ENCODE measurements around the gene CLCF1.

CLCF1 gene

GRCh38 chr11:67419325-67420049 is 46.1 kb upstream of the CLCF1 start:
- Histone ChIP-seq H3K27ac (peak overlapping the region; percentile 93 to 95), H3K4me3 (no peak overlapping the region), H3K27me3 (no peaks in the 10 kb centered on the region), H3K4me1 (peaks cover 5 to 65% (median 54%) of the 10 kb centered on the region in 4 donors), H3K36me3 (no peaks in the 10 kb centered on the region), H3K9me3 (no peaks in the 10 kb centered on the region)
- TF ChIP-seq, protein P1, sequence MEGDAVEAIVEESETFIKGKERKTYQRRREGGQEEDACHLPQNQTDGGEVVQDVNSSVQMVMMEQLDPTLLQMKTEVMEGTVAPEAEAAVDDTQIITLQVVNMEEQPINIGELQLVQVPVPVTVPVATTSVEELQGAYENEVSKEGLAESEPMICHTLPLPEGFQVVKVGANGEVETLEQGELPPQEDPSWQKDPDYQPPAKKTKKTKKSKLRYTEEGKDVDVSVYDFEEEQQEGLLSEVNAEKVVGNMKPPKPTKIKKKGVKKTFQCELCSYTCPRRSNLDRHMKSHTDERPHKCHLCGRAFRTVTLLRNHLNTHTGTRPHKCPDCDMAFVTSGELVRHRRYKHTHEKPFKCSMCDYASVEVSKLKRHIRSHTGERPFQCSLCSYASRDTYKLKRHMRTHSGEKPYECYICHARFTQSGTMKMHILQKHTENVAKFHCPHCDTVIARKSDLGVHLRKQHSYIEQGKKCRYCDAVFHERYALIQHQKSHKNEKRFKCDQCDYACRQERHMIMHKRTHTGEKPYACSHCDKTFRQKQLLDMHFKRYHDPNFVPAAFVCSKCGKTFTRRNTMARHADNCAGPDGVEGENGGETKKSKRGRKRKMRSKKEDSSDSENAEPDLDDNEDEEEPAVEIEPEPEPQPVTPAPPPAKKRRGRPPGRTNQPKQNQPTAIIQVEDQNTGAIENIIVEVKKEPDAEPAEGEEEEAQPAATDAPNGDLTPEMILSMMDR (IDR thresholded peaks at IDR 0.05), result no peak
- intact Hi-C loops (cut with DNase I; ENCODE audit: low total_unique reads), result loop anchor here (5.0 kb wide), 1 partner anchor 48 kb away; the partner anchor contains the start of gene TMEM134
- DNase-seq, result no peak

GRCh38 chr11:67418476-67419281 is 45.3 kb upstream of the CLCF1 start:
- peaks cover 5 to 65% (median 54%) of the 10 kb centered on the region in 4 donors for H3K4me1 ChIP-seq

DNA sequence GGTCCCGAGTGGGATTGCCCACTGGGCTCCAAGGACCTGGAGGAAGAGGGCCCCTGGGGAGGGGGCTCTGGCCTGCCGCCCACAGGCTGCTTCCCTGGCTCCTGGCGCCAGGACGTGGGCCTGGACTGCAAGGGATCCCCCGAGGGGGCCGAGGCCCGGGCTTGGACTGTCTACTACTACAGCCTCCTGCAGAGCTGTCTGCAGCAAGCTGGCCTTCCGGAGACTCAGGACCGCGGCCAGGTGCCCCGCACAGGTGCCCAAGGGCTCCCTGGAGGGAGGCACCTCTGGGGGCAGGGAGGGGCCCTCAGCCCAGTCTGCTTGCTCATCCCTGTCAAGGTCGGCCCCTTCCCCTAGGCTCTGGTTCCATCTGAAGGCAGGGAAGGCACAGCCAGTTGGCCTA is 44.0 kb upstream of the CLCF1 start:
- intact Hi-C loops (cut with DNase I; ENCODE audit: low total_unique reads), result no loop called here
- Histone ChIP-seq H3K36me3 (no peaks in the 10 kb centered on the region), H3K4me1 (peaks cover 5 to 65% (median 54%) of the 10 kb centered on the region in 4 donors), H3K27ac (peak overlapping the region; percentile 93 to 95), H3K9me3 (no peaks in the 10 kb centered on the region), H3K4me3 (no peak overlapping the region), H3K27me3 (peaks cover 0 to 3% of the 10 kb centered on the region in 2 donors)
- TF ChIP-seq, protein P1 (IDR thresholded peaks at IDR 0.05), result no peak
- DNase-seq, result no peak

More at GRCh38 chr11:67418476-67419281, 45.3 kb upstream of the CLCF1 start:
- Histone ChIP-seq H3K9me3 (no peaks in the 10 kb centered on the region), H3K27ac (peak overlapping the region; percentile 93 to 95), H3K4me3 (no peak overlapping the region), H3K36me3 (no peaks in the 10 kb centered on the region), H3K27me3 (no peaks in the 10 kb centered on the region)
- TF ChIP-seq, protein P1 (IDR thresholded peaks at IDR 0.05), result no peak
- no peak for DNase-seq
- intact Hi-C loops (cut with DNase I; ENCODE audit: low total_unique reads), result no loop called here

GRCh38 chr11:67416416-67417335 is 43.3 kb upstream of the CLCF1 start:
- peaks cover 5 to 65% (median 54%) of the 10 kb centered on the region in 4 donors for H3K4me1 ChIP-seq
- intact Hi-C loops (cut with DNase I; ENCODE audit: low total_unique reads), result no loop called here

More at GRCh38 chr11:67416416-67417335, 43.3 kb upstream of the CLCF1 start:
- Histone ChIP-seq H3K4me3 (no peak overlapping the region), H3K27me3 (peaks cover 0 to 11% of the 10 kb centered on the region in 2 donors), H3K27ac (peak overlapping the region; percentile 93 to 95), H3K36me3 (no peaks in the 10 kb centered on the region), H3K9me3 (no peaks in the 10 kb centered on the region)
- TF ChIP-seq, protein P1 (IDR thresholded peaks at IDR 0.05), result no peak
- peak; percentile 57 to 83 for DNase-seq
